Adrenal gland (tissue), 12 donors: Measurements from ENCODE around the gene RBM12. TPM values are rescaled to one million over a fixed set of nuclear protein-coding genes. Genes with fewer than 3 reads are reported as not detected.

Source experiments
- DNase-seq, 7 donors: peaks; one replicate each; pipeline ENCODE4 v3.0.0-alpha.2; 2019 to 2020
- H3K27ac ChIP-seq, 5 donors: fragments of 200-600 bp; sonication (generic) in 4 of 5; 1 replicate in 3 of 5; 2 replicates in 2 of 5; pipeline versions ENCODE4 v1.5.1 to v1.8.0; 2016 to 2020; ENCODE audit warnings: mild to moderate bottlenecking in 1 of 5
- H3K27me3 ChIP-seq: fragments of 200-600 bp; 2 replicates; pipeline ENCODE4 v1.8.0; 2021
- H3K36me3 ChIP-seq, 2 donors: fragments of 200-600 bp; replicated peaks in 1 of 2; 1 replicate in 1 of 2; 2 replicates in 1 of 2; pipeline versions ENCODE4 v1.5.1 to v1.8.0; 2018 to 2022
- H3K4me1 ChIP-seq, 2 donors: fragments of 200-600 bp; replicated peaks in 1 of 2; 1 replicate in 1 of 2; 2 replicates in 1 of 2; pipeline versions ENCODE4 v1.5.1 to v1.8.0; 2018 to 2021
- H3K4me3 ChIP-seq, 4 donors: fragments of 200-600 bp; sonication (generic) in 3 of 4; one replicate each; pipeline ENCODE4 v1.5.1; 2016 to 2018
- H3K9me3 ChIP-seq, 3 donors: fragments of 200-600 bp; sonication (generic) in 1 of 3; replicated peaks in 1 of 3; 1 replicate in 2 of 3; 2 replicates in 1 of 3; pipeline versions ENCODE4 v1.5.1 to v1.8.0; 2016 to 2021
- POLR2A ChIP-seq, 2 donors: fragments of 450-650 bp; IDR thresholded peaks; one replicate each; pipeline ENCODE4 v1.6.1; 2017; ENCODE audit warnings: antibody characterized with exemption in 2 of 2, mild to moderate bottlenecking in 2 of 2, moderate library complexity in 1 of 2
- WGBS, 4 donors: extraction: QIAGEN DNeasy Blood & Tissue Kit in 2 of 4; methylation state at CpG; one replicate each; pipeline versions ENCODE4 v1.1.5 to v1.1.7; 2013 to 2017; 5-methylcytosine and 5-hydroxymethylcytosine counted together
- intact Hi-C, 2 donors: fragments of 100-400 bp; cut with DNase I; formaldehyde crosslinking; loops; one replicate each; pipeline versions ENCODE4 v1.14.1 to v1.15.0; 2022 to 2023
- polyA plus RNA-seq, 3 donors: library from polyadenylated mRNA; stranded (reverse); fragments of 200-250 nt in 2 of 3; fragments of 350-450 nt in 1 of 3; fragmentation: Illumina TruSeq in 1 of 3; extraction: RNeasy Lipid Tissue Mini Kit (QIAGEN cat#74804) in 1 of 3; gene quantifications; one replicate each; pipeline ENCODE4 v1.2.3, GENCODE V29; 2013 to 2014
- total RNA-seq, 9 donors: library from RNA; depleted of rRNA in 4 of 9; stranded (reverse); fragments of >200 nt in 4 of 9; fragments of 120-200 nt in 1 of 9; fragmentation: NEBNext Ultra II Directional in 1 of 9; extraction: Animal tissue kit (Norgen Biotek cat#: 25700) in 1 of 9; gene quantifications; one replicate each; pipeline versions ENCODE4 v1.1.0 to v1.2.4, GENCODE V29; 2013 to 2023
- TF ChIP-seq, protein P1 (sequence below), 6 experiments: fragments of 450-650 bp in 4 of 6; fragments of 200-600 bp in 2 of 6; sonication (generic) in 1 of 6; IDR thresholded peaks; 1 replicate in 5 of 6; 2 replicates in 1 of 6; pipeline versions ENCODE4 v1.5.1 to v1.8.0; 2016 to 2021; ENCODE audit warnings: antibody characterized with exemption in 6 of 6, mild to moderate bottlenecking in 2 of 6, moderate library complexity in 1 of 6
- donor health status: healthy with polysubstance abuse.
- donor health status: Bipolar disorder and iron deficiency.
- donor health status: DM: yes; HTN: yes; CAD: no.
- donor health status: DM: no; HTN: no; CAD: no.
- donor health status: DM: no; HTN: no; CAD: no.
- donor health status: DM: yes; HTN: yes; CAD: no.

Gene RBM12
- total and polyA plus RNA-seq, 12 donors = 7.7 to 98.6 (median 46.5) TPM

DNA sequence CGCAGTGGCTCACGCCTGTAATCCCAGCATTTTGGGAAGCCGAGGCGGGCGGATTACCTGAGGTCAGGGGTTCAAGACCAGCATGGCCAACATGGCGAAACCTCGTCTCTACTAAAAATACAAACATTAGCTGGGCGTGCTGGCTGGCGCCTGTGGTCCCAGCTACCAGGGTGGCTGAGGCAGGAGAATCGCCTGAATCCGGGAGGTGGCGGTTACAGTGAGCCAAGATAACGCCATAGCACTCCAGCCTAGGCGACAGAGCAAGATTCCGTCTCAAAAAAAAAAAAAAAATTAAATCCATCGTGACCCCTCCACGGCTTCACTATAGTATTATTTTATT is 1.2 kb upstream of the RBM12 start:
- H3K27ac ChIP-seq = peak overlapping the region in 1 of 5 donors; percentile 98
- 94 to 98% (median 97%) methylated on average over 17 of the region's 17 CpGs for WGBS, 4 donors

DNA sequence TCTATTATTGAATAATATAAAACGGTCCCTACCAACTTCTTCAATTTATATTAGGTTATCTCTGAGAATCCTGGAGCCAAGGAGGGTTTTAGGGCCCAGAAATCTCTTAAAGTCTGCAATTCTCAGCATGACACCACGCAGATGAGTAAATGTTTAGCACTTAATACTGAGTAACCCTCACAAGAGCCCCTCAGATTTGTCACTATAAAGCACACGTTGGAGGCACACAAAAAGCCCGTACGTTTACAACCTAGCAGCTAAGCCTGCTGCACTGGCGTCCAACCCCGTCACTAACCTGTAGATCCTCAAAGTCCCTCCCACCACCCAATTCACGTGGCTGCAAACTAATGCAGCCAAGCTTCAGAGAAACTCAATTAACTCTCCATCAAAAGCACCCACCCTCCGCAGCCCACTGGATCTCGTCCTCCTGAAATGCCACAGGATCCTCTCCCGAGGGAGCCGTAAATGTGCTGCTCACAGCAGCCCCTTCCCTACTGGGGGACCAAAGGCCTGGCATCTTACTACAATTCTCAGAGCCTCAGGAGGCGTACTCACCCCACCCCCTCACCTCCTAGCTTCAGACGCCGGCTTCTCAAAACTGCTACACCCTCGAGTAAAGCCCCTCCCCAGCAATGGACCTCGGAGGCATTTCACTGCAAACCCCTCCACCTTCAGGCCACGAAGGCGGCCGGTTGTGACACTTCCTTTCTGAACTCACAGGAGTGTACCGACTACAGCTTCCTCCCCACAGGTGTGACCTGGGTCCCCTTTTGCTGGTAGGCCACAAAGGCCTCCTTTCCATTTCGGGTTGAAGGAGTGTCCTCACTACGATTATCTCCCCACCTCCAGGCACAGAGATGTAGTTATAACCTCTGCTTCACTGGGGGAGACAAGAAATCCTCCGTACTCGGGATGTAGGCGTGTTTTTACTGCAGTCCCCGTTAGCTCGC is 909 bp downstream of the RBM12 start:
- H3K27ac ChIP-seq = peak overlapping the region; percentile 92 to 99 (median 97)
- peak; percentile 33 to 70 (median 50) for DNase-seq
- H3K9me3 ChIP-seq = no peaks in the 10 kb centered on the region
- TF ChIP-seq, protein P1, sequence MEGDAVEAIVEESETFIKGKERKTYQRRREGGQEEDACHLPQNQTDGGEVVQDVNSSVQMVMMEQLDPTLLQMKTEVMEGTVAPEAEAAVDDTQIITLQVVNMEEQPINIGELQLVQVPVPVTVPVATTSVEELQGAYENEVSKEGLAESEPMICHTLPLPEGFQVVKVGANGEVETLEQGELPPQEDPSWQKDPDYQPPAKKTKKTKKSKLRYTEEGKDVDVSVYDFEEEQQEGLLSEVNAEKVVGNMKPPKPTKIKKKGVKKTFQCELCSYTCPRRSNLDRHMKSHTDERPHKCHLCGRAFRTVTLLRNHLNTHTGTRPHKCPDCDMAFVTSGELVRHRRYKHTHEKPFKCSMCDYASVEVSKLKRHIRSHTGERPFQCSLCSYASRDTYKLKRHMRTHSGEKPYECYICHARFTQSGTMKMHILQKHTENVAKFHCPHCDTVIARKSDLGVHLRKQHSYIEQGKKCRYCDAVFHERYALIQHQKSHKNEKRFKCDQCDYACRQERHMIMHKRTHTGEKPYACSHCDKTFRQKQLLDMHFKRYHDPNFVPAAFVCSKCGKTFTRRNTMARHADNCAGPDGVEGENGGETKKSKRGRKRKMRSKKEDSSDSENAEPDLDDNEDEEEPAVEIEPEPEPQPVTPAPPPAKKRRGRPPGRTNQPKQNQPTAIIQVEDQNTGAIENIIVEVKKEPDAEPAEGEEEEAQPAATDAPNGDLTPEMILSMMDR (IDR thresholded peaks at IDR 0.05) = no peak
- TF ChIP-seq POLR2A (IDR thresholded peaks at IDR 0.05) = no peak
- intact Hi-C loops = loop anchor here in 1 of 2 donors (5.0 to 10.0 kb wide), 2 partner anchors 46 to 199 kb away; partner anchors contain the start of gene SPAG4
- WGBS, 4 donors = 0 to 1% (median 0%) methylated on average over 13 to 28 of the region's 28 CpGs
- H3K27me3 ChIP-seq = no peaks in the 10 kb centered on the region
- no peaks in the 10 kb centered on the region for H3K36me3 ChIP-seq
- H3K4me3 ChIP-seq = peak overlapping the region; percentile 18 to 85 (median 70)
- H3K4me1 ChIP-seq = peaks cover 12 to 45% of the 10 kb centered on the region in 2 donors

More for the DNA sequence above, 1.2 kb upstream of the RBM12 start:
- Histone ChIP-seq H3K36me3 (peaks cover 0 to 20% of the 10 kb centered on the region in 2 donors), H3K9me3 (no peaks in the 10 kb centered on the region), H3K4me1 (peaks cover 8 to 24% of the 10 kb centered on the region in 2 donors), H3K4me3 (no peak overlapping the region), H3K27me3 (no peaks in the 10 kb centered on the region)
- TF ChIP-seq, protein P1 (IDR thresholded peaks at IDR 0.05) = no peak
- TF ChIP-seq POLR2A (IDR thresholded peaks at IDR 0.05) = no peak
- intact Hi-C loops = loop anchor here in 1 of 2 donors (10.0 kb wide), 1 partner anchor 201 kb away; no protein-coding TSS in a partner anchor
- DNase-seq = peak in 1 of 7 donors; percentile 22

DNA sequence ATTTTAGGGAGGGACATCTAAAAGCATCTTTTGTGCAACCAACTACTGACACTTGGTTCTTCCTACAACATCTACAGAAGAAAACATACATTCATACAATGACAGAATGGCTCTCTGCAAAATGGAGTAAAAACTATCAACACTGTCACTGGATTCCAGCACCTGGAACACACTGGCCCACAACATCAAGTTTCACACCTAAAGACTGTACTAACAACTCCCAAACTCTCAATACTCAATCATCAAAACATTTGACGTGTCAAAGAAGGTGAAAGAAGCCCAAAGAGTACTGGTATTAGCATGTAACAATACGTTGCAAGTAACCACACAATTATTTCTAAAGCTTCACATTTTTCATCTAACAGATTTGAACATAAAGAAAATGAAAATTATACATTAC is 2.1 kb downstream of the RBM12 start:
- peaks cover 12 to 55% of the 10 kb centered on the region in 2 donors for H3K4me1 ChIP-seq
- 15 to 28% (median 19%) methylated on average over 2 of the region's 2 CpGs for WGBS, 4 donors
- intact Hi-C loops = loop anchor here in 1 of 2 donors (5.0 to 10.0 kb wide), 2 partner anchors 45 to 198 kb away; partner anchors contain the start of gene SPAG4
- TF ChIP-seq, protein P1 (IDR thresholded peaks at IDR 0.05) = no peak
- TF ChIP-seq POLR2A (IDR thresholded peaks at IDR 0.05) = no peak
- DNase-seq = no peak
- H3K27ac ChIP-seq = peak overlapping the region in 2 of 5 donors; percentile 36 to 98
- H3K27me3 ChIP-seq = no peaks in the 10 kb centered on the region
- no peaks in the 10 kb centered on the region for H3K36me3 ChIP-seq
- peak overlapping the region in 1 of 4 donors; percentile 85 for H3K4me3 ChIP-seq
- H3K9me3 ChIP-seq = no peaks in the 10 kb centered on the region

DNA sequence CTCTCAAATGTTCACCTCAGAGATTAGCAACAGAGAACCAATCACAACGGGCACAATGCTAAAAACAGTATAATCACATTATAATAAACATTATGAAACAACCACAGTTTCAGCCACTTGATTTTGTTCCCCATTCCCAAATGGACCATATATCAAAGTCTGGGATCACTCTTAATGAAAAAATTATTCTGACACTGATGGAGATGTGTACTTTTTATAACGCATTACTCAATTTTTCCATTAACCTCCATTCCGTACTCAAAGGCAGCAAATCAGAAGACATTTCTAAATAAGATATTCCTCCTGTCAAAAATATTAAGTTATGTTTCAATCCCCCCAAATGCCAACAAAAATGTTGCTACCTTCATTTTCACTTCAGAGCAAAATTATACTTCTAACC is 2.8 kb downstream of the RBM12 start:
- H3K4me3 ChIP-seq = peak overlapping the region in 1 of 4 donors; percentile 85

More for the DNA sequence above, 2.8 kb downstream of the RBM12 start:
- intact Hi-C loops = loop anchor here in 1 of 2 donors (5.0 to 10.0 kb wide), 2 partner anchors 45 to 197 kb away; partner anchors contain the start of gene SPAG4
- H3K9me3 ChIP-seq = no peaks in the 10 kb centered on the region
- H3K27me3 ChIP-seq = no peaks in the 10 kb centered on the region
- DNase-seq = no peak
- WGBS, 4 donors = 15 to 22% (median 20%) methylated on average over 3 of the region's 3 CpGs
- H3K36me3 ChIP-seq = no peaks in the 10 kb centered on the region
- H3K27ac ChIP-seq = peak overlapping the region in 4 of 5 donors; percentile 7 to 98 (median 30)
- peaks cover 12 to 61% of the 10 kb centered on the region in 2 donors for H3K4me1 ChIP-seq
- TF ChIP-seq POLR2A (IDR thresholded peaks at IDR 0.05) = no peak
- TF ChIP-seq, protein P1 (IDR thresholded peaks at IDR 0.05) = no peak
